ENCODE results near the gene DGCR8. TPM values are rescaled to one million over a fixed set of nuclear protein-coding genes. Genes with fewer than 3 reads are reported as not detected.
A peak's percentile ranks its signal among the peaks of the same experiment; 100 is the strongest.
"Not testable (repeated sequence)": the region's sequence is repeated elsewhere in the genome, so short reads cannot be mapped to it uniquely, and the experiment has no call there.

DGCR8 gene
- total RNA-seq, 2 donors from 2014 or later: 32.0 to 37.9 TPM

DNA sequence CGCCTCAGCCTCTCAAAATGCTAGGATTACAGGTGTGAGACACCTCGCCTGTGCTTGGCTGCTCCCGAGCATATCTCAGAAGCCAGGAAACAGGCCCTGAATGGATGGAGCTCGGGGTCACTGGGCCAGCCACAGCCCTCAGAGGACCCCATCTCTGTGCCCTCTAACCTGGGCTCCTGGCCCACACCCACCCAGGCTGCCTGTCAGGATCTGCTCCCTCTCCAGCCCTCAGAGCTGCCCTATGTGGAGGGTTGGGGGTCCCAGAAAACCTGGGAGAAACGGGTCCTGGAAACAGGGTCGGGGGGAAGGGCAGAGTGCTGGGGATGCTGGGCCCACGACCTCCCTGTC, 76.0 kb downstream of the DGCR8 start:
- H3K9me3 ChIP-seq (ENCODE audit: control insufficient read depth, low read length, poor library complexity, severe bottlenecking): no peaks in the 10 kb centered on the region
- H3K27ac Mint-ChIP-seq: no peak overlapping the region
- ATAC-seq (no peak), DNase-seq (no peak)
- H3K27me3 Mint-ChIP-seq: no peaks in the 10 kb centered on the region
- H3K4me1 Mint-ChIP-seq: peaks cover 4% of the 10 kb centered on the region
- no peaks in the 10 kb centered on the region for H3K36me3 Mint-ChIP-seq (ENCODE audit: low read depth)
- no peak overlapping the region for H3K4me3 Mint-ChIP-seq

GRCh38 chr22:20156611-20157429, 76.8 kb downstream of the DGCR8 start:
- H3K4me3 Mint-ChIP-seq: no peak overlapping the region
- H3K36me3 Mint-ChIP-seq (ENCODE audit: low read depth): no peaks in the 10 kb centered on the region
- peaks cover 4% of the 10 kb centered on the region for H3K4me1 Mint-ChIP-seq
- H3K9me3 ChIP-seq (ENCODE audit: control insufficient read depth, low read length, poor library complexity, severe bottlenecking): no peaks in the 10 kb centered on the region
- peak; percentile 72 to 90 (median 79) for DNase-seq
- peak overlapping the region; percentile 34 for H3K27ac Mint-ChIP-seq
- no peaks in the 10 kb centered on the region for H3K27me3 Mint-ChIP-seq
- peak; percentile 87 for ATAC-seq

DNA sequence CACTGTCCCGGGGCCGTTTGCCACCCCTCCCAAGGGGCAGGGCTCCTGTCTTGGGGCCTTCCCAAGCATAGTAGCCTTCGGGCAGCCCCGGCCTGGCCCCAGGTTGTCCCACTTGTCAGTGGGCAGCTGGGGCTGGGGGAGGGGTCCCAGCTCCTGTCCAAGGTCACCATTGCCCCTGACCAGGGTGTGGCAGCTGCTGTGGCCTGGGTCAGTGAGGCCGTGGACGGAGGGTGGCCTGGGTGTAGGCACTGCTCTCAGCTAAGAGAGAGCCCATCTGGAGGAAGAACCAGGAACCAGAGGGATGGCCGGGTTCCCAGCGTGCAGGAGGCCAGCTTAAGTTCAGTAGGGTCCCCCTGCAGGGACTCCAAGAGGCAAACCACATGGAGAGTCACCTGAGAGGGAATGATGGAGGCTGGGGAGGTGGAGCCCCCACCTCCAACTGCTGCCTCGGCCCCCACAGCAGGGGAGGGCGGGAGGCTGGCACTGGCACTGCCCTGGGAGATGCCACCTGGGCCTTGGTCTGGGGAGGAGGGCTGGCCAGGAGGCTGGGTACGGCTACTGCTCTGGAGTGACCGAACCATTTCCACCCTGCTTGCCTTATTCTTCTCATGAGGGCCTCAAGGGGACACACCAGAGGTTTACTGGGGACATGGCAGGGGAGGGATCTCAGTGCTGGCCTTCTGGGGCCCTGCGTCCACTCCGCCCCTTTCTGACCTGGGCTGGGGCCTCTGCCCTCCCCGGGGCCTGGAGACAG, 77.6 kb downstream of the DGCR8 start:
- H3K9me3 ChIP-seq (ENCODE audit: control insufficient read depth, low read length, poor library complexity, severe bottlenecking): no peaks in the 10 kb centered on the region
- peak overlapping the region; percentile 34 for H3K27ac Mint-ChIP-seq
- ATAC-seq (no peak), DNase-seq (no peak)
- H3K27me3 Mint-ChIP-seq: no peaks in the 10 kb centered on the region
- peaks cover 4% of the 10 kb centered on the region for H3K4me1 Mint-ChIP-seq
- no peak overlapping the region for H3K4me3 Mint-ChIP-seq
- H3K36me3 Mint-ChIP-seq (ENCODE audit: low read depth): no peaks in the 10 kb centered on the region

- no peaks in the 10 kb centered on the region for H3K27me3 Mint-ChIP-seq
- peaks cover 4% of the 10 kb centered on the region for H3K4me1 Mint-ChIP-seq
- no peaks in the 10 kb centered on the region for H3K36me3 Mint-ChIP-seq (ENCODE audit: low read depth)
- DNase-seq (no peak), ATAC-seq (no peak)
- H3K4me3 Mint-ChIP-seq: no peak overlapping the region
- H3K9me3 ChIP-seq (ENCODE audit: control insufficient read depth, low read length, poor library complexity, severe bottlenecking): no peaks in the 10 kb centered on the region
- no peak overlapping the region for H3K27ac Mint-ChIP-seq
Measured at GRCh38 chr22:20158391-20159036, 78.5 kb downstream of the DGCR8 start.

GRCh38 chr22:20159076-20159475, 79.0 kb downstream of the DGCR8 start:
- no peaks in the 10 kb centered on the region for H3K27me3 Mint-ChIP-seq
- no peaks in the 10 kb centered on the region for H3K9me3 ChIP-seq (ENCODE audit: control insufficient read depth, low read length, poor library complexity, severe bottlenecking)
- no peak for ATAC-seq
- no peak overlapping the region for H3K27ac Mint-ChIP-seq
- H3K4me1 Mint-ChIP-seq: peaks cover 4% of the 10 kb centered on the region
- H3K36me3 Mint-ChIP-seq (ENCODE audit: low read depth): no peaks in the 10 kb centered on the region
- H3K4me3 Mint-ChIP-seq: no peak overlapping the region
- no peak for DNase-seq

DNA sequence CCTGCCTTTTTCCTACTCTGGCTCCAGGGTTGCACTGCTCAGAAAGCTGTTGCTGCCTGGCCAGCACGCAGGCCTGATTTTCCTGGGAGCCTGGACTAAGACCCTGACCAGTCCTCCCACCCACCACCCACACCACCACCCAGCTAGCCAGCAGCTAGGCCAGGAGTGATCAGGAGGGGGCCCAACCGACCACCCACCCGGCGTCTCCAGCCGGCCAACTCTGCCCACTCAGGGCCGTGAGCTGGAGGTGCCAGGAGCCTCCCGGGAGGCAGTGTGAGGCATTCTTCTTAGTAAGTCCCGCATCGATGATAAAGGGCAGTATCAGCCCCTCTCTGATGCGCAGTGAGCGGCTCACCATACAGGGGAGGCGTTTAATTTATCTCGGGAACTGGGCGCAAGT, 79.5 kb downstream of the DGCR8 start:
- not testable (repeated sequence) for DNase-seq; H3K27ac Mint-ChIP-seq; ATAC-seq; H3K27me3 Mint-ChIP-seq; H3K4me1 Mint-ChIP-seq; H3K9me3 ChIP-seq (ENCODE audit: control insufficient read depth, low read length, poor library complexity, severe bottlenecking); H3K36me3 Mint-ChIP-seq (ENCODE audit: low read depth); H3K4me3 Mint-ChIP-seq

- Mint-ChIP-seq H3K27ac (no peak overlapping the region), H3K36me3 (ENCODE audit: low read depth) (no peaks in the 10 kb centered on the region), H3K27me3 (no peaks in the 10 kb centered on the region), H3K4me3 (no peak overlapping the region), H3K4me1 (peaks cover 4% of the 10 kb centered on the region)
- ATAC-seq (no peak), DNase-seq (no peak)
- H3K9me3 ChIP-seq (ENCODE audit: control insufficient read depth, low read length, poor library complexity, severe bottlenecking): no peaks in the 10 kb centered on the region
Measured at GRCh38 chr22:20160041-20160440, 80.0 kb downstream of the DGCR8 start.

Other genes with a start within 250 kb of the DGCR8 start
- 1 to 10 TPM; 5.0 to 6.2 TPM for gene GNB1L, start 225.4 kb upstream of the DGCR8 start, total RNA-seq
- gene RTL10, start 225.4 kb upstream of the DGCR8 start, total RNA-seq: 10 to 100 TPM; 12.4 to 13.1 TPM
- gene COMT, start 138.5 kb upstream of the DGCR8 start, total RNA-seq: 10 to 100 TPM; 28.2 to 37.3 TPM
- 10 to 100 TPM; 16.8 to 25.6 TPM for gene TXNRD2, start 138.4 kb upstream of the DGCR8 start, total RNA-seq
- 1 to 10 TPM; 1.3 to 2.8 TPM for gene ARVCF, start 63.4 kb upstream of the DGCR8 start, total RNA-seq
- gene TANGO2, start 59.1 kb upstream of the DGCR8 start, total RNA-seq: 10 to 100 TPM; 31.7 to 44.3 TPM
- 10 to 100 TPM; 65.7 to 75.2 TPM for gene RANBP1, start 35.9 kb downstream of the DGCR8 start, total RNA-seq
- gene TRMT2A, start 37.0 kb downstream of the DGCR8 start, total RNA-seq: 10 to 100 TPM; 77.1 to 85.5 TPM
- 10 to 100 TPM; 60.1 to 75.8 TPM for gene ZDHHC8, start 51.6 kb downstream of the DGCR8 start, total RNA-seq
- 1 to 10 TPM in 1 of 2 donors, not detected in 1; 1.5 TPM for gene CCDC188, start 70.8 kb downstream of the DGCR8 start, total RNA-seq
- gene RTN4R, start 188.1 kb downstream of the DGCR8 start, total RNA-seq: 1 to 10 TPM in 1 of 2 donors, under 1 TPM in 1; 0.68 to 2.1 TPM
- 10 to 100 TPM; 29.2 to 31.7 TPM for gene DGCR6L, start 239.8 kb downstream of the DGCR8 start, total RNA-seq

All from T-helper 17 cell (primary cell).